ENCODE results near the gene PPFIBP1. TPM values are rescaled to one million over a fixed set of nuclear protein-coding genes. Genes with fewer than 3 reads are reported as not detected.
"Not testable (repeated sequence)": the region's sequence is repeated elsewhere in the genome, so short reads cannot be mapped to it uniquely, and the experiment has no call there.

Gene PPFIBP1
- total and polyA plus RNA-seq, 2 of the 4 experiments (the other 2 are of a cell fraction) = 30.4 to 72.2 TPM

DNA sequence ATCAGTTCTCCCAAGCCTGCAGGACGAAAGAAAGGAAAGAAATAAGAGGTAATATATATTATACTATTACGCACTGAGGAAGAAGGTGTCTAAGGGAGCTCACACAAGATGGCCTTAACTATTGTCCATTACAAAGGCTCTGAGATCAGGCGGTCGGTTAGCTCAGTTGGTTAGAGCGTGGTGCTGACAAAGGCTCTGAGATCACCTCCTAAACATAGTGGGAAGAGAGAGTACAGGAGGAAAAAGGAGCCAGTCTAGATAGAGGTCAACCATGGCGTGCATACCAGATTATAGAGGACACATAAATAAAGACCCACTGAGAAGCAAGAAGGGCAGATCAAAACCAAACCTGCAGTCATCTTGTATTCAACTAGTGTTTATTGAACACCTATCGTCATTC lies 118.9 kb downstream of the PPFIBP1 start:
- DNase-seq; H3K18ac ChIP-seq (ENCODE audit: low read depth, low read length); H3K4me1 ChIP-seq (ENCODE audit: control insufficient read depth, insufficient read depth, low read length); H3K9me1 ChIP-seq (ENCODE audit: insufficient read depth, low read length); H2AK5ac ChIP-seq (ENCODE audit: low read depth, low read length); H3K23ac ChIP-seq (ENCODE audit: low read depth, low read length); H4K5ac ChIP-seq (ENCODE audit: low read depth, low read length); H3K4me3 ChIP-seq (ENCODE audit: insufficient read depth, low read depth, low read length); H4K8ac ChIP-seq (ENCODE audit: low read depth in 2 of 2, low read length in 2 of 2); H4K20me1 ChIP-seq (ENCODE audit: insufficient read depth, low read length); H4K91ac ChIP-seq (ENCODE audit: insufficient read depth, low read depth, low read length); H3K36me3 ChIP-seq (ENCODE audit: control insufficient read depth, insufficient read depth, low read length); H3K14ac ChIP-seq (replicated peaks; ENCODE audit: low read depth, low read length); H3K27me3 ChIP-seq (ENCODE audit: control insufficient read depth, insufficient read depth, low read length); H3K27ac ChIP-seq (ENCODE audit: insufficient read depth, low read length); ATAC-seq (ENCODE audit: low read depth); H3K4me2 ChIP-seq (ENCODE audit: low read depth, low read length); BruUV-seq (replicated peaks); CTCF ChIA-PET; H2AK9ac ChIP-seq (replicated peaks; ENCODE audit: low read depth, low read length, poor library complexity); H2BK120ac ChIP-seq (ENCODE audit: low read depth, low read length); POLR2A ChIA-PET (ENCODE audit: unreplicated experiment); H2BK20ac ChIP-seq (ENCODE audit: low read depth, low read length); H3K4ac ChIP-seq (ENCODE audit: low read depth, low read length); H2BK15ac ChIP-seq (ENCODE audit: low read depth, low read length); dilution Hi-C loops (cut with HindIII; ENCODE audit: low sequenced_read_pairs, unreplicated experiment); in situ Hi-C loops (cut with MboI; ENCODE audit: low sequenced_read_pairs); H2AFZ ChIP-seq (replicated peaks; ENCODE audit: low read length, poor library complexity); H3K9me3 ChIP-seq (ENCODE audit: control insufficient read depth, insufficient read depth, low read length); H2BK5ac ChIP-seq (ENCODE audit: low read depth, low read length, poor library complexity, severe bottlenecking); H3K56ac ChIP-seq (ENCODE audit: extremely low read depth, insufficient read depth, low read length); H3K9ac ChIP-seq (ENCODE audit: low read depth, low read length); intact Hi-C loops (cut with micrococcal nuclease): not testable (repeated sequence)
- no CpG with 5 or more reads among the region's 7 CpGs for WGBS, 2 experiments (ENCODE audit: extremely low coverage in 2 of 2, insufficient read length in 1 of 2)
- peaks cover 17 to 41% of the 10 kb centered on the region in 2 experiments; a peak in 3 of 4 replicates for H3K79me1 ChIP-seq (ENCODE audit: low read depth in 1 of 2, low read length in 2 of 2)

Measured in IMR-90 (cell line).